Measurements from ENCODE around the gene GNG12.

The GNG12 gene

GRCh38 chr1:67839826-67840225 is 6.6 kb upstream of the GNG12 start:
- DNase-seq = no peak

- DNase-seq = no peak
These were observed 5.1 kb upstream of the GNG12 start for GRCh38 chr1:67838180-67838910.

- DNase-seq = no peak
These were observed 3.5 kb upstream of the GNG12 start for GRCh38 chr1:67836769-67837168.

GRCh38 chr1:67835663-67836452 is 2.6 kb upstream of the GNG12 start:
- DNase-seq = no peak

GRCh38 chr1:67834246-67834877 is 1.1 kb upstream of the GNG12 start:
- DNase-seq = no peak

- DNase-seq = no peak
These were observed 304 bp upstream of the GNG12 start for GRCh38 chr1:67833602-67833940.

- DNase-seq = no peak
These were observed 1.3 kb downstream of the GNG12 start for GRCh38 chr1:67831850-67832513.

GRCh38 chr1:67830928-67831830 is 2.1 kb downstream of the GNG12 start:
- no peak for DNase-seq

GRCh38 chr1:67830226-67830625 is 3.0 kb downstream of the GNG12 start:
- DNase-seq = no peak

GRCh38 chr1:67827688-67828087 is 5.6 kb downstream of the GNG12 start:
- DNase-seq = no peak

GRCh38 chr1:67825591-67825990 is 7.7 kb downstream of the GNG12 start:
- DNase-seq = no peak

- no peak for DNase-seq
These were observed 8.5 kb downstream of the GNG12 start for GRCh38 chr1:67824766-67825165.

- no peak for DNase-seq
These were observed 9.7 kb downstream of the GNG12 start for GRCh38 chr1:67823615-67824014.

GRCh38 chr1:67821263-67821662 is 12.0 kb downstream of the GNG12 start:
- DNase-seq = no peak

- no peak for DNase-seq
These were observed 14.5 kb downstream of the GNG12 start for GRCh38 chr1:67818725-67819301.

GRCh38 chr1:67818162-67818561 is 15.1 kb downstream of the GNG12 start:
- DNase-seq = no peak

- DNase-seq = no peak
These were observed 15.9 kb downstream of the GNG12 start for GRCh38 chr1:67817319-67817718.

GRCh38 chr1:67816506-67816905 is 16.8 kb downstream of the GNG12 start:
- DNase-seq = no peak

GRCh38 chr1:67816095-67816475 is 17.2 kb downstream of the GNG12 start:
- no peak for DNase-seq

- no peak for DNase-seq
These were observed 17.8 kb downstream of the GNG12 start for GRCh38 chr1:67815303-67816094.

GRCh38 chr1:67814121-67814772 is 19.0 kb downstream of the GNG12 start:
- DNase-seq = no peak

Data from NCI-H1048 (cell line).